ENCODE data around the gene ATF7.

- TF ChIP-seq CHD4 (IDR thresholded peaks at IDR 0.05; ENCODE audit: borderline replicate concordance) (no peak), ZC3H11A (IDR thresholded peaks at IDR 0.05) (no peak), GATA3 (IDR thresholded peaks at IDR 0.05; ENCODE audit: borderline replicate concordance) (no peak), FOSL2 (IDR thresholded peaks at IDR 0.05) (no peak), FOSL2 (CRISPR knock-in tag; IDR thresholded peaks at IDR 0.05) (no peak), RARB (CRISPR knock-in tag; IDR thresholded peaks at IDR 0.05) (no peak), MAX (IDR thresholded peaks at IDR 0.05) (no peak)
- TF ChIP-seq, protein P1, sequence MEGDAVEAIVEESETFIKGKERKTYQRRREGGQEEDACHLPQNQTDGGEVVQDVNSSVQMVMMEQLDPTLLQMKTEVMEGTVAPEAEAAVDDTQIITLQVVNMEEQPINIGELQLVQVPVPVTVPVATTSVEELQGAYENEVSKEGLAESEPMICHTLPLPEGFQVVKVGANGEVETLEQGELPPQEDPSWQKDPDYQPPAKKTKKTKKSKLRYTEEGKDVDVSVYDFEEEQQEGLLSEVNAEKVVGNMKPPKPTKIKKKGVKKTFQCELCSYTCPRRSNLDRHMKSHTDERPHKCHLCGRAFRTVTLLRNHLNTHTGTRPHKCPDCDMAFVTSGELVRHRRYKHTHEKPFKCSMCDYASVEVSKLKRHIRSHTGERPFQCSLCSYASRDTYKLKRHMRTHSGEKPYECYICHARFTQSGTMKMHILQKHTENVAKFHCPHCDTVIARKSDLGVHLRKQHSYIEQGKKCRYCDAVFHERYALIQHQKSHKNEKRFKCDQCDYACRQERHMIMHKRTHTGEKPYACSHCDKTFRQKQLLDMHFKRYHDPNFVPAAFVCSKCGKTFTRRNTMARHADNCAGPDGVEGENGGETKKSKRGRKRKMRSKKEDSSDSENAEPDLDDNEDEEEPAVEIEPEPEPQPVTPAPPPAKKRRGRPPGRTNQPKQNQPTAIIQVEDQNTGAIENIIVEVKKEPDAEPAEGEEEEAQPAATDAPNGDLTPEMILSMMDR (IDR thresholded peaks at IDR 0.05) = no peak
Observed at GRCh38 chr12:53550595-53550994, 75.6 kb downstream of the ATF7 start.
